GDM1 (cell line): ENCODE measurements around the gene FBXO44.

Source experiments
- DNase-seq: peaks from one replicate; lab custom pipeline; 2025; lab: John Stamatoyannopoulos, UW

FBXO44 gene

DNA sequence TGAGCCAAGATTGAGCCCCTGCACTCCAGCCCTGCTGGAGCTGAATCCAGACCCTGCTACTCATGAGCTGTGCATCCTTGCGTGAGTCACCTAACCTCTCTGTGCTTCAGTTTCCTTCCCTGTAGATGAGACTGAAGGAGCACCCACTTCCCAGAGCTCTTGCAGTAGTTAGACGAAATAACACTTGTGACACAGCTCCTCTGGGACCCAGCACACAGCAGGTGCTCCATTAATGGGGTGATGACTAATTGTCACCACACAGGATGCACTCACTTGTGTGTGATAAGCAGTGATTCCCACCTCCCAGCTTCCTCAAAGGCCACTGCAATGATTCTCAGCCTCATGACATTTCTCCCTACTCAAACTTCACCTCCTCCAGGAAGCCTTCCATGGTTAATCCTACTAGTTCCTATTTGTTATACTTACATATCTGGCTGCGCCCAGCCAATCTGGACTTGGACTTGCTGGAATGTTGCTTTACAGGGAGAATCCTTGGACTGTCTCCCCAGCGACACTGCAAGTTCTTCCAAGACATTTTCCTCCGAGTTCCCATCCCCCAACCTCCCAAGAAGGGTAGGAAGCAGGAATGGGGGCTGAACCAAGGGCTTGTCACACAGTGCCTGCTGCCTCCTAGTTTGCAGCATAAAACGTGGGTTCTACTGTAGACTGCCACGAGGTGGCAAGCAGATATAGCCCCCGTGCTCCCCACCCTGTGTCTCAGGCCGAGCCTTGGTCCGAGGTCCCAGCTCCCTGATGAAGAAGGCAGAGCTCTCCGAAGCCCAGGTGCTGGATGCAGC, 54.1 kb downstream of the FBXO44 start:
- DNase-seq, result no peak

DNA sequence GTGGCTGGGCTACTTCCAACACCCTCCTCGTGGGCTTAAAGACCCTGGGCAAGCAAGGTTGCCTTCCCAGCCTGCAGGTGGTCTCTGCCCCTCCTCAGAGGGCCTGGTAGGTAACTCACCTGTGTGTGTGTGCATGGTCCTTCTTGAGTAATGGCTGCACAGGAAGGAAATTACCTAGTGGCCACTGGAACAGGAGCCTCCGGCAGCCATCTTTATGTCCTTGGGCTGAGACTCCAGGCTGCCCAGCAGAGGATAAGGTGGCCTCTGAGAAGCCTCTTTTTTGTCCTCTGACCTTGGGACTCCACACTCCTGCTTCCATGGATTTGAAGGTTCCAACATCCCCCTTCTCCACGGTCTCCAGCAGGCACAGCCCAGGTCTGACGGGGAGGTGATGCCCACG, 56.8 kb downstream of the FBXO44 start:
- DNase-seq, result no peak

DNA sequence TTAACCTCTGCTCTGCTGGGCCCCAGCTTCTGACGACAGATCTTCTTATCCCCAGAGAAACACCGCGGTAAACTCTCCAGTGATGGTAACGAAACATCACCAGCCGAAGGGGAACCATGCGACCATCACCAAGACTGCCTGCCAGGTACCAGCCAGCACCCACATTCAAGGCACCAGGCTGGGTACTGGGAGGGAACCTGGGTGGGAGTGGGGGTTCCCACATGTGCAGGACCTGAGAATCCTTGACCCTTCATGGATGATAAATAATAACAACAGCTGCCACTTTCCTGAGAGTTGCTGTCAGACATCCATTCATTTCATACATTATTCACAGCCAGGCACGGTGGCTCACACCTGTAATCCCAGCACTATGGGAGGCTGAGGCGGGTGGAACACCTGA, 57.6 kb downstream of the FBXO44 start:
- no peak for DNase-seq
